ENCODE results near the gene MARCKSL1.
"Not testable (repeated sequence)": the region's sequence is repeated elsewhere in the genome, so short reads cannot be mapped to it uniquely, and the experiment has no call there.

MARCKSL1 gene

DNA sequence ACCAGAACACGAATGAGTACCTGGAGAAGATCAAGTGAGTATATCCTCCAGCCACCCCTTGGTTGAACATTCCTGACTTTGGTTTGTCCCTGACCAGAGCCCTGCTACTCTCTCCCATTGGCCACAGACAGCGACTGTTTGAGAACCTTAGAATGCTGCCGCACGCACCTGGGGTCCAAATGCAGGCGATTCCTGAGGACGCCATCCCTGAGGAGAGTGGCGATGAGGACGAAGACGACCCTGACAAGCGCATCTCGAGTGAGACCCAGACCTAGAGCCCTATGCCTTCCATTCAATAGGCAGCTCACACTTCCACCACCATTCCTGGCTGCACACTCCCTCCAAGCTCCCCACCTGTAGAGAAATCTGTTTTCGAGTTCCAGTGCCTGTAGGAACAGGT lies 4.5 kb downstream of the MARCKSL1 start:
- DNase-seq, result no peak

DNA sequence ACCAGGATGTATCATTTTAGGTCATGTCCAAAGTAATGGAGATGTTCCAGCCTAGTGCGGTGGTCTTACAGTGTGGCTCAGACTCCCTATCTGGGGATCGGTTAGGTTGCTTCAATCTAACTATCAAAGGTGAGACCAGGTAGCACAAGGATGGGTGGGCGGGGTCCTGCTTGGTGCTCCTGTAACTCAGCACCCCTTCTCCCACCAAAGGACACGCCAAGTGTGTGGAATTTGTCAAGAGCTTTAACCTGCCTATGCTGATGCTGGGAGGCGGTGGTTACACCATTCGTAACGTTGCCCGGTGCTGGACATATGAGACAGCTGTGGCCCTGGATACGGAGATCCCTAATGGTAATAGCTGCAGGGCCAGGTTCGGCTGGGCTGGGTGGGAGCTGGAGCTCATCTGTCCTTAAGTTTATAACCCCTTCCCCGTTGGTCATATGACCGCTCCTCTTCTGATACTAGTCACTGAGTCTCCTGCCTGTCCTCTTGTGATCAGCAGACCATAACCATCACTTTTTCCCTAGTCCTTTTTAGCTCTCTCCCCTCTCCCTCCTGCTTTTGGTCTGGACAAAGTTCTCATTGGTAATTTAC lies 5.4 kb downstream of the MARCKSL1 start:
- no peak for DNase-seq

DNA sequence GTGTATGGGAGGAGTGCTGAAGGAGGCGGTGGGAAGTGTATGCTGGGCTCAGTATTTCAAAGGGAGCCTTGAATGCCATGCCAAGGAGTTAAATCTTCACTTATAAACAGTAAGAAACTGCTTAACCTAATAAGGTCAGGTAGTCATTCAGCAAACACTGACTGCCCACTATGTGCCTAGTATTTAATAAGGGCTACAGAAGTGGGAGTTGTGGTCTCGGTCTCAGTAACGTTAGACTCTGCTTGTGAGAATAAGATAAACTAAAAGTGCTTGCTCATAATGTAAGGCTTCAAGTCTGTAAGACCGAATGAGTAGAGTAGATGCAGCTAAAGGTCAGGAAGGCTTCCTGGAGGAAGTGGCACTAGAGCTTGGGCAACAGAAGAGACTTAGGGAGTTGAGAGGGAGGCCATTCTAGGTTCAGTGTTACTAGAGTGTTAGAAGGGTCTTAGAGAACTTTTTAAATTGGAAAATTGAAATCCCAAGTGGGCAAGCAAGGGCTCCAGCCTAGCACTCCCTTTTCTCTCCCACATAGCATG lies 6.0 kb downstream of the MARCKSL1 start:
- DNase-seq, result no peak

DNA sequence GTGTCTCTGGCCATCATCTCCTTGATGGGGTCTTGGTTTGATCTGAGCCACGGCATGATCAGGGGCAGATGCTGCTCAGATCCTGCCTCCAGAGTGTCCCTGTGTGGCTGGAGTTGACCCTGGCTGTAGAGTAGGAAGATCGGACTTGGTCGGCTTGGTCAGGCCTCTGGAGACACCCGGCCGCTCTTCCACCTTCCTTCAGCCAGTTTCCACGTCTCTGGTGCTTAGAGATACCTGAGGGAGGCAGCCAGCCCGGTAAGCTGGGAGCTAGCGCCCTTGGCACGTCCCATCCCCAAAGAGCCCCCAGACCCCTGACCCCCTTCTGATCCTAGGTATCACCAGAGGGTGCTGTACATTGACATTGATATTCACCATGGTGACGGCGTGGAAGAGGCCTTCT lies 8.8 kb downstream of the MARCKSL1 start:
- no peak for DNase-seq

GRCh38 chr1:32321712-32322291 lies 14.2 kb downstream of the MARCKSL1 start:
- no peak for DNase-seq

DNA sequence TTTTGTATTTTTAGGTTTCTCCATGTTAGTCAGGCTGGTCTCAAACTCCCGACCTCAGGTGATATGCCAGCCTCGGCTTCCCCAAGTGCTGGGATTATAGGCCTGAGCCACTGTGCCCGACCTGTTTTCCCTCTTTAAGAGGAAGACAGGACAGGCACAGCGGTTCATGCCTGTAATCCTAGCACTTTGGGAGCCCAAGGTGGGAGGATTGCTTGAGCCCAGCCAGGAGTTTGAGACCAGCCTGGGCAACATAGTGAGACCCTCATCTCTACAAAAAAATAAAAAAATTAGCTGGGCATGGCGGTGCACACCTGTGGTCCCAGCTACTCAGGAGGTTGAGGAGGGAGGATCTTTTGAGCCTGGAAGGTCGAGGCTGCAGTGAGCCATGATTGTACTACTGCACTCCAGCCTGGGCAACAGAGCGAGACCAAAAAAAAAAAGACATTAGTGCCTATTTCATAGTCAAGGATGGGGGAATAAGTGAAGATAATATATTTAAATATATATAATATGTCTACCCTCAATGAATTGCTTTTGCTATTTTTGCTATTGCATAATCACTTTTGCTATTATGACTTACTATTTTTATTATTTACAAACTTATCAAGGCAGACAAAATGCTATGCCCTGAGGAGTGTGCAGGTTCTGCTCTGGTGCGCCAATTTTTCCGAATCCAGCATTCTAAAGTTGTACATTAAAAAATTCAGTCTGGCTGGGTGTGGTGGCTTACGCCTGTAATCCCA lies 17.7 kb downstream of the MARCKSL1 start:
- no peak for DNase-seq

DNA sequence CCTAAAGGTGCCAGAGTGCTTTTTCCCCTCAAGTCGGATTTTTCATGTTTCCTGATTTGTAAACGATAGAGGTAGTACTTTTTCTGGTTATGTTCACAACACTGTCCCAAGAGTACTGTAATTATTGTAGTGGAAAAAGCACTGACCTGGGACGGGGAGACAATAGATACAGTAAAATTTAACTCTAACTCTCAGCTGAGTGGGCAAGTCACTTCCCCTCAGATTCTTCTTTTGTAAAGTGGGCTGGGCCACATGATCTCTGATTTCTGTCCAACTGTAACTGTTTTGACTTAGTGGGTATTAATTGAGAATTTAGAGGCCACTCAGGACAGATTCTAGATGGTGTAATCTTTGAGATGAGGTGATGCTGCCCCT lies 19.1 kb downstream of the MARCKSL1 start:
- no peak for DNase-seq

- DNase-seq, result no peak
These were observed 24.2 kb downstream of the MARCKSL1 start for GRCh38 chr1:32311709-32312393.

DNA sequence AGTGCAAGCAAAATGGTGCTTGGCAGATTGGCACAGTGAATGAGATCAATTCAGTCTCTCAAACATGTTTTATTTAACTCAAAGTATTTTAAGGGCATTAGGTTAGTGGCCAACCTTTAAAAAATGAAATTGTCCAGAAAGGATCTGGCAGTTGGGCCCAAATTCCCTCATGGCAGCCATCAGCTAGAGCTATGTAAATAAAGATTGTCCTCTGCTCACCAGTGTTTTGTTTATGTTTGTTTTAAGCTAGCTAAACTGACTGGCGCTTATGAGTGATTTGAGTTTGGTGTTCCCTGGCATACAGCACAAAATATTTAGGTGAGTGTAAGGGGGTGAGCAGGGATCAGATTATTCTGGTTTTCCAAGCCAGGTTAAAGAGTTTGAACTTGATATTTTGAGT lies 26.1 kb downstream of the MARCKSL1 start:
- no peak for DNase-seq

GRCh38 chr1:32307324-32307723 lies 28.7 kb downstream of the MARCKSL1 start:
- DNase-seq, result no peak

GRCh38 chr1:32305310-32305709 lies 30.7 kb downstream of the MARCKSL1 start:
- no peak for DNase-seq

- DNase-seq, result no peak
These were observed 31.9 kb downstream of the MARCKSL1 start for GRCh38 chr1:32303997-32304622.

- no peak for DNase-seq
These were observed 32.7 kb downstream of the MARCKSL1 start for GRCh38 chr1:32303358-32303757.

DNA sequence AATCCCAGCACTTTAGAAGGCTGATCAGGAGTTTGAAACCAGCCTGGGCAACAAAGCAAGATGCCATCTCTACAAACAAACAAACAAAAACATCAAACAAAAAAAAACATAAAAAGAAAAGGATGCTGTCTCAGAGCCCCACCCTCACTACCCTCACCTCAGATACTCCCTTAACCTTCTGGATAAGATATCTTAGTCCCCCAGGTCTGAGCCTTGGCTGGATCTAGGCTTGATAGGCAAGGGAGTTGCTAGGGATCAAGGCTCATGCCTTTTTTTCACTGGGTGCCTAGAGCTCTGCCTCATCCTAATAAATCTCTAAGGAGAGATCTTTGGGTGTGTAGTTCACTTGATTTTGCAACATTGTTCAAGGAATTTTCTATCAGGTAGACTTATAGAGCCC lies 36.7 kb downstream of the MARCKSL1 start:
- DNase-seq, result no peak

GRCh38 chr1:32298211-32298610 lies 37.8 kb downstream of the MARCKSL1 start:
- not testable (repeated sequence) for DNase-seq

- DNase-seq, result peak; percentile 92
These were observed 44.1 kb downstream of the MARCKSL1 start, which contains the start of gene HDAC1 for GRCh38 chr1:32291708-32292538. TSS of gene HDAC1 (plus strand) at chr1:32292083. CDS start at chr1:32292170, 87 bp downstream.

DNA sequence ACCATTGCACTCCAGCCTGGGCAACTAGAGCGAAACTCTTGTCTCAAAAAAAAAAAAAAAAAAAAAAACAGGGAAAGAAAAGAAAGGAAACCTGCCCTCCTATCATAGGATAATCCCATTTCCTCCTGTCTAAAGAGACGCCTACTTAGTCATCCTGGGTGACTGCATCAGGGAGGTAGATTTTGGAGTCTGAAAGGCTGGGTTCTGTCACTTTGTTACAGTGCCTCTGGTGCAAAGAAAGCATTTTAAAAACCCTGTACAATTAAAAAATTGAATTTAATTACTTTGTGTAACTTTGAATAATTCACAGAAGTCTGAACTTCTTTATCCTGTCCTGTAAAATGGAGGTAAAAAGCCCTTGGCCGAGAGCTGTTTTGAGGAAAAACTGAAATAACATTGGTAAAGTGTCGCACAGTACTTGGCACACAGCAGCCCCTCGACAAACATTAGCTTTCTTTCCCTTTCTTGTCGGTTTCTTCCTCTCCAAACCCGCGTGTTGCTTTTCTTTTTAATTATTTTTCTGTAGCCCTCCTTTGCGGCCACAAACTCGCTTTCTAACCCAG lies 44.8 kb downstream of the MARCKSL1 start:
- no peak for DNase-seq

DNA sequence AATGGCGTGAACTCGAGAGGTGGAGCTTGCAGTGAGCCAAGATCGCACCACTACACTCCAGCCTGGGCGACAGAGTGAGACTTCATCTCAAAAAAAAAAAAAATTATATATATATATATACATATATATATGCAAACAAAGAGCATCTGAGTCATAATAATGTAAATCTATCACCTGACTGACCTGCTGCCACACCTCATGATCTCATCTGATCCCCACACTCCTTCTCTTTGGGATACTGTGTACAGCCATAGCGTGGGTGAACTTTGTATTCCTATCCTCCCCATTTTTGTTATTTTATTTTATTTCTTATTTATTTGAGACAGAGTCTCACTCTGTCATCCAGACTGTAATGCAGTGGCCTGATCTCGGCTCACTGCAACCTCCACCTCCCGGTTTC lies 46.8 kb downstream of the MARCKSL1 start:
- DNase-seq, result no peak

- DNase-seq, result no peak
These were observed 49.3 kb downstream of the MARCKSL1 start for GRCh38 chr1:32286763-32287162.

DNA sequence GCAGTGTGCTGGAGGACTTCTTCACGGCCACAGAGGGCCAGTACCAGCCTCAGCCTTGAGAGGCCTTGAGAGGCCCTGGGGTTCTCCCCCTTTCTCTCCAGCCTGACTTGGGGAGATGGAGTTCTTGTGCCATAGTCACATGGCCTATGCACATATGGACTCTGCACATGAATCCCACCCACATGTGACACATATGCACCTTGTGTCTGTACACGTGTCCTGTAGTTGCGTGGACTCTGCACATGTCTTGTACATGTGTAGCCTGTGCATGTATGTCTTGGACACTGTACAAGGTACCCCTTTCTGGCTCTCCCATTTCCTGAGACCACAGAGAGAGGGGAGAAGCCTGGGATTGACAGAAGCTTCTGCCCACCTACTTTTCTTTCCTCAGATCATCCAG lies 50.4 kb downstream of the MARCKSL1 start:
- no peak for DNase-seq

DNA sequence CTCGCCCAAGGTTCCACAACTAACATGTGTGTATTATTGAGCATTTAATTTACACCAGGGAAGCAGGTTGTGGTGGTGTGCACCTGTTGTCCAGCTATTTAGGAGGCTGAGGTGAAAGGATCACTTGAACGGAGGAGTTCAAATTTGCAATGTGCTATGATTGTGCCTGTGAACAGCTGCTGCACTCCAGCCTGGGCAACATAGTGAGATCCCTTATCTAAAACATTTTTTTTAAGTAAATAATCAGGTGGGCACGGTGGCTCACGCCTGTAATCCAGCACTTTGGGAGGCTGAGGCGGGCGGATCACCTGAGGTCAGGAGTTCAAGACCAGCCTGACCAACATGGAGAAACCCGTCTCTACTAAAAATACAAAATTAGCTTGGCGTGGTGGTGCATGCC lies 51.3 kb downstream of the MARCKSL1 start:
- not testable (repeated sequence) for DNase-seq
